GM21825 (cell line): ENCODE data around the gene PARK7.

Experiments
- ATAC-seq: cut with Tn5 transposase; IDR thresholded peaks from one replicate; pipeline ENCODE4 v1.9.1; 2021; ENCODE audit warnings: mild to moderate bottlenecking, moderate library complexity; ENCODE audit not compliant: unreplicated experiment

Gene PARK7

DNA sequence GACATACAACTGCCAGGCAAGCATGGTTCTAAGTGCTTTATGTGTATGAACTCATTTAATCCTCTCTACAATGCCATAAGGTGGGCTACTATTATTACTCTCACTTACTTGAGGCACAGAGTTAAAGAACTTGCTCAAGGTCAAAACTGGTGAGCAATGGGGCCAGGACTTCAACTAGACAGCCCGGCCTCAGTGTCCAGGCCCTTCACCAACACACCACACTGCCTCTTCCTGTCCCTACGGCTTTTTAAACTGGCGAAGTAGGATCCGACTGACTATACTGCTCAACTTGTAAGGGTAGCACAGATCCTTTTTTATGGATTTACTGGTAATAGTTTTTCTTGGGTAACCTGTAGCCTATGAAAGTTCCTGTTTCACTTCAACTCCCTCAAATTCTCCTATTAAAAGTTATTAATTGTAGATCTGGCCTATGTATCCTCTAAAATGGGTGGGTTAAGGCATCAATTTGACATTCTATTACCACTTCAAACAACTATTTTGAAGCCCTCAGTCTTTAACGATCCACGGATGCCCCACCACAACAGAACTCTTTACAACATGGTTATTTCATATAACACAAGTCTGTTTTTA is 60.3 kb downstream of the PARK7 start:
- ATAC-seq: no peak

GRCh38 chr1:8022395-8023286 is 61.1 kb downstream of the PARK7 start:
- no peak for ATAC-seq

- no peak for ATAC-seq
These were observed 61.9 kb downstream of the PARK7 start for GRCh38 chr1:8023287-8023994.

- no peak for ATAC-seq
These were observed 62.4 kb downstream of the PARK7 start for GRCh38 chr1:8023995-8024313.

DNA sequence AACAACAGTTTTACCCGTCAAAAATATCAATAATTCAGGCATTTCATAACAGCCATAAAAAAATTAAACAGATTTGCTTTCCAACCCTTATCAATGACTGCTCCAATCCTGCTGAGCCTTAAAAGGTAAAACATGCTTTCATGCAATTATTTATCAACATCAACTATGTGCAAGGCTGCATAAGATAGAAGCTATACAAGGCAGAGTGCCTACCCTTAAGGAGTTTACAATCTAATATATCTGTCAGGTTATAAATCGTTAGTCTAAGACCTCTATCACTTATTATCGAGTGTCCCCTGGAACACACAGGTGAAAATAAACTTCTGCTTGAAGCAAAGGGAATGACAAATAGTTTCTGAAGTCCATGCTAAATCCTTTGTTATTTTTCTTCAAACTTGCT is 62.8 kb downstream of the PARK7 start:
- no peak for ATAC-seq

- no peak for ATAC-seq
These were observed 63.7 kb downstream of the PARK7 start for GRCh38 chr1:8025061-8025670.

GRCh38 chr1:8025671-8026144 is 64.2 kb downstream of the PARK7 start:
- peak; percentile 13 for ATAC-seq

DNA sequence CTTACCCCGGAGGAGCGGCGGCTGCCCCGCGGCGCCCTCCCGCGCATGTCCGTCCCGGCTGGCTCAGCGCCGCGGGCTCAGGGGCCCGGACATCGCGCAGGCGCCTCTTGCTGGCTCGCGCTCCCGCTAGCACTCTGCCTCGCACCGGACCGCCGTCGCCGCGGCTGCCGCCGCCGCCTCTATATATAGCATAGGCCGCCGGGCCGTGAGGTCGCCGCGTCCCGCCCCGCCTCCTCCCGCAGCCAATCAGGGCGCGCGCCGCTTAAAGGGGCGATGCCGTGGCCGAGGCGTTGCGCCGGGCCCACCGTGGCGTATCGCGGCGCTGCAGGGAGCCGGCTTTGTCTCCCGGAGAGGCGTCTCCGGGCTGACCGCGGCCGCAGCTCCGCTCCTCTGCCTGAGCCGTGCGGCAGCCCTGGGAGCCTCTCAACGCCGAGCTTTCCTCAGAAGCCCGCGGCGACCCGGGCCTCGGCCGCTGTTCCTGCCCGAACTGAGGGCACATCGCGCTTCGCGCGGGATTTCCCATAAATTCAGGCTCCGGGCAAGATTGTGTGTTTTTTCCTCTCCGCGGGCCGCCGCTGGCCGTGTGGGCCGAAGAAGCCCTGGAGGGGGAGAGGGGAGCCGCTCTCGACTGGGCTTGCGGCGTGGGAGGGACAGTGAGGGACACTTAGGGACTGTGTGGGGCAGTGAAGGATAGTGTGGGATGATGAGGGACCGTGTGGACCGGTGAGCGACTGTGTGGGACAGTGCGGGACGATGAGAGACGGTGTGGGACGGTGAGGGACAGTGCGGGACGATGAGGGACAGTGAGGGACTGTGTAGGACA is 64.9 kb downstream of the PARK7 start, which contains the start of gene ERRFI1:
Gene ERRFI1, minus strand, starts transcription at position 157 of the 823 bp plus-strand sequence. CDS start 10,690 bp downstream, outside the sequence.
- peak; percentile 84 for ATAC-seq

GRCh38 chr1:8026976-8027747 is 65.7 kb downstream of the PARK7 start:
- no peak for ATAC-seq

GRCh38 chr1:8027748-8028570 is 66.4 kb downstream of the PARK7 start:
- no peak for ATAC-seq

DNA sequence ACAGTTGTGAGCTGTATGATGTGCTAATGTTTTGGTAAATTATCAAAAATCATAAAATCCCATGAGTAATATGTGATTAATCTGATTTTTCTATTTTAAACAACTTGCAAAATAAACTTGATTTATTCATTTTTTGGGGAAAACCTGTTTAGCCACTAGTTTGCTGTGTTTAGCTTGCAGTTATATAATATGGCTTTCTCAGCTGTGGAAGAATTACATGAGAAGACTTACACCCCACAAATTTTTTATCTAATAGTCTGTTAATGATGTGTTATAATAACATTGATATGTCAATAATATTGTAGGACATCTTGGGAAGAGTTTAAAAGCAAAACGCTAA is 67.0 kb downstream of the PARK7 start:
- ATAC-seq: no peak

GRCh38 chr1:8031176-8031785 is 69.8 kb downstream of the PARK7 start:
- ATAC-seq: no peak

DNA sequence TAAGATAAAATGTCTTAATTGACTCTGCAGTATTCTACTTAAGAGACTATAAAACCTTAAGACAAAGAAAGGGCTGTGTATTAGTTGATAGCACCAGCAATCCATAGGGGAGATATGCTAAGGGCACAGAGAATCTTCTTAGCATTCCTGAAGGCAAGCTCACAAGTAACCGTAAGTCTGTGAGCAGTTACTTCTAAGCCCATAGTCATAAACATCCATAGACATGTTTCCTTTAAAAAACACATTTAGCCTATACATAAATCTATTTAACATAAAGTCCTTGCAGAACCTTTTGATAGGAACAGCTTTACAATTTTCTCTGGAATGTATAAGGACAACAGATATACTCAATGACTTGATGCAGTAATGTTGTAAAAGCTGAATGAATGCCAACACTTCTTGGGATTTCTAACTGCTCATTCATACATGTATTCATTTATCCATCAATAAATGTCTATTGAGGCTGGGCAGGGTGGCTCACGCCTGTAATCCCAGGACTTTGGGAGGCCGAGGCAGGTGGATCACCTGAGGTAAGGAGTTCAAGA is 70.9 kb downstream of the PARK7 start:
- ATAC-seq: no peak

- ATAC-seq: no peak
These were observed 71.8 kb downstream of the PARK7 start for GRCh38 chr1:8033322-8033721.
